Forelimb muscle (tissue), 1 donor: ENCODE measurements around the gene REC114. TPM values are rescaled to one million over a fixed set of nuclear protein-coding genes. Genes with fewer than 3 reads are reported as not detected.
"Not testable (repeated sequence)": the region's sequence is repeated elsewhere in the genome, so short reads cannot be mapped to it uniquely, and the experiment has no call there.

Experiments
- DNase-seq: peaks from one replicate; pipeline ENCODE4 v3.0.0-alpha.2; 2013; ENCODE audit warnings: low read depth
- polyA plus RNA-seq: library from polyadenylated mRNA; unstranded; fragments of 120-200 nt; gene quantifications from one replicate; pipeline ENCODE4 v1.2.1, GENCODE V29; 2013; ENCODE audit not compliant: insufficient read length

Gene REC114
- polyA plus RNA-seq, 1 donor: not detected

DNA sequence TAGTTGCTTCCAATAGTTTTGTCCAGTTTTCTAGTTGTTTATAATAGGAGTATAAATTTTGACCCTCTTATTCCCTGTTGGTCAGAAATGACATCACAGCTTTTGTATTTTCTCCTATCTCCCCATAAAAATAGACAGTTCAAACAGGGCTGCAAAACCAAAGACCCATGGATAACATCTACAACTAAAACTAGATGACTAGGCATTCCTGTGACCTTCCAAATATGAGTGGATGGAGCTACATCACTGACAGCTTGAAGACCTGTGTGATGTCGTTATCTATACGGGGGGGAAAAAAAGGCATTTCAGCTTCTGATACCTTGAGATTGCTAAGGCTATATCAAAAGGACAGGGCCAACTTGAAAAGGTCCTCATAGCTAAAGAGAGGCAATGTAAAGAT, 84.6 kb downstream of the REC114 start:
- no peak for DNase-seq

- no peak for DNase-seq
These were observed 87.7 kb downstream of the REC114 start for GRCh38 chr15:73530649-73531048.

DNA sequence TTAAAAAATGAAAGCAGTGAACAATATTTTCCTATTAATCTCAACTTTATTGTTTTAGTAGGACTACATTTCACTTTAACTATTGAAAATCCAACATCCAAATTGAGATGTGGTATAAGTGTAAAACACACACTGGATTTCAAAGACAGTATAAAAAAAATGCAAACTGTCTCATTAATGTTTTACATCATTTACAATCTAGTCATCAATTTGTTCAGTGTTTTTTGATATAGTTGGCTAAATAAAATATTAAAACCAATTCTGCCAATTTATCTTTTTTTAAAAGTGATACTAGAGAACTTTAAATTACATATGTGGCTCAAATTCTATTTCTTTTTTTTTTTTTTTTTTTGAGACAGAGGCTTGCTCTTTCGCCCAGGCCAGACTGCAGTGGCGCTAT, 95.2 kb downstream of the REC114 start:
- no peak for DNase-seq

GRCh38 chr15:73538563-73539211, 95.7 kb downstream of the REC114 start:
- no peak for DNase-seq

GRCh38 chr15:73539212-73540128, 96.5 kb downstream of the REC114 start:
- DNase-seq: no peak

DNA sequence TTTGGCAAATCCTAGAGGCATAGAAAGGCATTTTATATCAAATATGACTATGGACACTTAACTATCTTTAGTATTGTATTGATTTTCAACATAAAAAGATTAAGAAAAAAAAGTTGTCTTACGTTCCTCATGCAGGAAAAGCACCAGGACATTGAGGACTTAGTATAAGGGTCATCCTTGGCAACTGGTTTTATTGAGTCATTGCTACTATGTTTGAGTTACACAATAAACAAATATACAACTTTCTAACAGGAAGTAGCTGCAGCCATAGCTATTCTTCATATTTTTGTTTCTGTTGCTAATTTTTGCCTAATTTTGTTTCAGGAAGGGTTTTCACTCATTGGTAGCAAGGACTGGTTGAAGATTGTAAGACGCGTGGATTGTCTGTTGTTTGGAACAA, 97.2 kb downstream of the REC114 start:
- no peak for DNase-seq

DNA sequence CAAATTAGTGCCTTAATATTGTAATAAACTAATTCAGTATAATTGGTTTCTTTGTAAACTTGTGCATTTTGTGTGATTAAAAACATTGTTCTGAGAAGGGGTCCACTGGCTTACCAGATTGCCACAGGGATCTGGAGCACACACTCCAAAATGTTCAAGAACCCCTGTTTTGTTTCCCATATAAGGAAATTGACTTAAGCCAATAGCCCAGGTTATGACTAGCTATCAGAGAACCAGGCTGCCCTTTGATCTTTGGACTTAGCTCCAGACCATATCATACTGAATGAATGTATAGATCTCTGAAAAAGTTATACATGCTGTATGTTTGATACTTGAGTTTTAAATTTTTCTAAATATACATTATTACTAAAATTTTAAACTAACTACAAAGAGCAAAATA, 98.5 kb downstream of the REC114 start:
- DNase-seq: no peak

- not testable (repeated sequence) for DNase-seq
These were observed 106.0 kb downstream of the REC114 start for GRCh38 chr15:73548925-73549324.

GRCh38 chr15:73550190-73550589, 107.2 kb downstream of the REC114 start:
- DNase-seq: no peak

GRCh38 chr15:73555080-73555479, 112.1 kb downstream of the REC114 start:
- no peak for DNase-seq

- DNase-seq: no peak
These were observed 115.6 kb downstream of the REC114 start for GRCh38 chr15:73558529-73558928.

- DNase-seq: peak; percentile 72
These were observed 117.6 kb downstream of the REC114 start for GRCh38 chr15:73560501-73561117.

GRCh38 chr15:73564255-73564654, 121.3 kb downstream of the REC114 start:
- DNase-seq: no peak

GRCh38 chr15:73567020-73567419, 124.1 kb downstream of the REC114 start:
- no peak for DNase-seq

DNA sequence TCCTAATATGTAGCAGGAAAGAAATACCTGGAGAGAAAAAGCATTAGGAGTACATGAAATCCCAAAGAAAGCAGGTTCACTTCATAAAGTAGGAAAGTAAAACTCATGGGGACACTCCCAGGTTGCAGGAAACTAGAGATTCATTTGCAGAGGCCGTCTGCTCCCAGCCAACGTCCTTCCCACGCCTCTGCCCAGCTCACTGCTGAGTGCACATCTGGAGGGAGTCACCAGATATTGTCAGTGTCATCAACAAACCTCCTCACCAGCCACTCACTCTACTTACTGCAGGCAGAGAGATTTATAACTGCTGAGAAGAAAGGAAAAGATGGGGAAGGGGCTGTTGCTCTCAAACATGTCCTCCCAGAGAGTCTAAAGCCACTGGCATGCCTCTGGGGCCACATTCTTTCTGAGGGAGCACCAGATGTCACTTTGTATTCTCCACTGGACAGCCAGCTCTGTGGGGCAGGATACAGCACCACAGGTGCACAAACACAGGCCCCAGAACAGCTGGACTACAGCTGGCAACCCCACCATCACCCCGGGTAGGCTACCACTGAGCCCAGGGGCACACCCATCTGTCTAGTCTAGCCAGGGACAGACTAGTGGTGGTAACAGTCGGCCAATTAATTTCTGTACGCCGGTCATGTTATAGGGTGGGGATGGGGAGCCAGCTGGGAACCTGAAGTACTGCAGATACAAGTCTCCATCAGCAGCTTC, 125.8 kb downstream of the REC114 start:
- DNase-seq: no peak

DNA sequence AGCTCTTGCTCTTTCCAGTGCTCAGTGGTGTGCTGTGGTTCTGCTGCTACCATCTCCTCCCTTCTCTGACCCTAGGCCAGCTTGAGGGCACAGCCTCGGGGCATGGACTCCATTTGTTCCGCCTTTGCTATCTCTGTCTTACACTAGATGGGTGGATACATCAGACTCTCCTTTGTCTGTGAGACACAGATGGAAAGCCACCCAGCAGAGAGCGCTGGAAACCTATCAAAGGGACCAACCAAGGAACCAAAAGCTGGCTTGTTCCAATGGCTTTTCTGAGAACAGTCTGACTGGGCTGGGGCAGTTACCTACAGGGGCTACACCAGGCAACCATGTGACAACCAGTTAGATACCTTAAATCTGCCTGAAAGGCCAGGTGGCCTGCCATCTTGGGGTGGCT, 126.4 kb downstream of the REC114 start:
- DNase-seq: no peak

GRCh38 chr15:73570355-73571032, 127.5 kb downstream of the REC114 start:
- no peak for DNase-seq

- no peak for DNase-seq
These were observed 128.4 kb downstream of the REC114 start for GRCh38 chr15:73571346-73571745.

GRCh38 chr15:73572296-73572695, 129.3 kb downstream of the REC114 start:
- no peak for DNase-seq

DNA sequence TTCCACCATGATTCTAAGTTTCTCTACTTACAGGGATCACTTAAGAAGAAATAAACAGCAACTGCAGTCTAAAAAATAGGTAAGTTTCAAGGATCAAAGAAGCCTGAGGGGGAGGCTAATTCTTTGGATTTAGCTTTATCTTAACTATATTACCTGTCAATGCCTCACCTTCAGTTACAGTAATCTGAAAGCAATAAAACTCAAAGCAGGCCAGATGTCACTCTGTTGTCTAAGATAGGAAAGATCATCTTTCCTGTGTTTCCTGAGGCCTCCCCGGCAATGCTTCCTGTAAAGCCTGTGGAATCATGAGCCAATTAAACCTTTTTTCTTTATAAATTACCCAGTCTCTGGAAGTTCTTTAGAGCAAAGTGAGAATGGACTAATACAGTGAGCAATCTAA, 130.1 kb downstream of the REC114 start:
- DNase-seq: no peak

GRCh38 chr15:73573572-73573971, 130.6 kb downstream of the REC114 start:
- no peak for DNase-seq
